ENCODE results near the gene STRN. TPM values are rescaled to one million over a fixed set of nuclear protein-coding genes. Genes with fewer than 3 reads are reported as not detected.

Gene STRN
- total RNA-seq, 4 donors from 2014 or later, result 14.9 to 18.5 (median 16.1) TPM

DNA sequence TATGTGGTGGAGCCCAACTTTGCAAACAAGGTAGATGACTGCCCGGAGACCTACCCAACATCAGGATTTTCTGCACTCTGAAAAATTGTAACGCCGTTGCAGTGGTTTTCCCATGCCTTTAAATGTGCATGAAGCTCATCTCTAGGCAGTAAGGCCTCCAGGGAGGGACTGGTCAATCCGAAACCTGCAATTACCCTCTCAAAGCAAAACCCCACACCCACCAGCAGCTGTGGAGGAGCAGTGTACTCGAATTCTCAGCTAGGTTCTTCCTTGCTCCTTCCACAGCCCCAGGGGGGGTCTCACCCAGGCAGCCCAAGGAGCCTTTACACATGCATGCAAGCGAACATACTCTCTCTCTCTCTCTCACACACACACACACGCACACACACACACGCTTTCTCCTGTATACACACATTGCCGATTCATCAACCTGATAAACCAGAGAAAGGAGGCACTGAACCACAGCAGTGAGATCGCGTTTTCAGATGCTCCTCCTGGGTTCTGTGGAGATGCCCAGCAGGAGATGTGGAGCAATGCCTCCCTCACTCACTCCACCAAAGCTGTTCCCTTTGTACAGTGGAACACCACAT lies 160.6 kb downstream of the STRN start:
- Histone ChIP-seq H3K36me3 (no peaks in the 10 kb centered on the region), H3K4me3 (replicated peaks in 1 of 3) (no peak overlapping the region), H3K27me3 (no peaks in the 10 kb centered on the region), H3K9me3 (no peaks in the 10 kb centered on the region), H3K4me1 (no peaks in the 10 kb centered on the region), H3K27ac (no peak overlapping the region)
- DNase-seq, result no peak
- intact Hi-C loops (cut with DNase I), result no loop called here
- WGBS, 2 donors, result 76 to 79% methylated on average over 11 of the region's 11 CpGs
- TF ChIP-seq POLR2A (IDR thresholded peaks at IDR 0.05), result no peak
- TF ChIP-seq, protein P1, sequence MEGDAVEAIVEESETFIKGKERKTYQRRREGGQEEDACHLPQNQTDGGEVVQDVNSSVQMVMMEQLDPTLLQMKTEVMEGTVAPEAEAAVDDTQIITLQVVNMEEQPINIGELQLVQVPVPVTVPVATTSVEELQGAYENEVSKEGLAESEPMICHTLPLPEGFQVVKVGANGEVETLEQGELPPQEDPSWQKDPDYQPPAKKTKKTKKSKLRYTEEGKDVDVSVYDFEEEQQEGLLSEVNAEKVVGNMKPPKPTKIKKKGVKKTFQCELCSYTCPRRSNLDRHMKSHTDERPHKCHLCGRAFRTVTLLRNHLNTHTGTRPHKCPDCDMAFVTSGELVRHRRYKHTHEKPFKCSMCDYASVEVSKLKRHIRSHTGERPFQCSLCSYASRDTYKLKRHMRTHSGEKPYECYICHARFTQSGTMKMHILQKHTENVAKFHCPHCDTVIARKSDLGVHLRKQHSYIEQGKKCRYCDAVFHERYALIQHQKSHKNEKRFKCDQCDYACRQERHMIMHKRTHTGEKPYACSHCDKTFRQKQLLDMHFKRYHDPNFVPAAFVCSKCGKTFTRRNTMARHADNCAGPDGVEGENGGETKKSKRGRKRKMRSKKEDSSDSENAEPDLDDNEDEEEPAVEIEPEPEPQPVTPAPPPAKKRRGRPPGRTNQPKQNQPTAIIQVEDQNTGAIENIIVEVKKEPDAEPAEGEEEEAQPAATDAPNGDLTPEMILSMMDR (IDR thresholded peaks at IDR 0.05), result no peak

DNA sequence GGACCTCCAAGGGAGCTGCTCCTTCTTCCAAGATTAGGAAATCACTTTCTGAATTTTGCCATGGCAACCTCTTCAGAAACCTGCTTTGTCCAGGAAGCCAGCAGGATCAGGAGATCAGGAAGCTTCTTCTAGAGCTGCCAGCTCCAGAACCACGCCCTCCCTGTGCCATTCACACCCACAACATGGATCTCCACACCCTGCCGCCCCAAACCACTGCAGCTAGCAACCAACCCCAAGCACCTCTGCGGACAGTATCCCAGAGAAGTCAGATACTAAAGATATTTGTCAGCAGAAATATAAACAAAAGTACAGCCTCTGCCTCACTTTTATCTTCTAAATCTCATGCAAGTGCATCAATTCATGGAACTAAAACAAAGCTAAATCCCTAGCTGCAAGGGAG lies 163.4 kb downstream of the STRN start:
- DNase-seq, result no peak
- intact Hi-C loops (cut with DNase I), result no loop called here
- Histone ChIP-seq H3K9me3 (no peaks in the 10 kb centered on the region), H3K4me1 (no peaks in the 10 kb centered on the region), H3K27me3 (no peaks in the 10 kb centered on the region), H3K36me3 (no peaks in the 10 kb centered on the region), H3K27ac (no peak overlapping the region), H3K4me3 (replicated peaks in 1 of 3) (no peak overlapping the region)
- no peak for TF ChIP-seq POLR2A (IDR thresholded peaks at IDR 0.05)
- TF ChIP-seq, protein P1 (IDR thresholded peaks at IDR 0.05), result no peak
- 83 to 85% methylated on average over 3 of the region's 3 CpGs for WGBS, 2 donors

DNA sequence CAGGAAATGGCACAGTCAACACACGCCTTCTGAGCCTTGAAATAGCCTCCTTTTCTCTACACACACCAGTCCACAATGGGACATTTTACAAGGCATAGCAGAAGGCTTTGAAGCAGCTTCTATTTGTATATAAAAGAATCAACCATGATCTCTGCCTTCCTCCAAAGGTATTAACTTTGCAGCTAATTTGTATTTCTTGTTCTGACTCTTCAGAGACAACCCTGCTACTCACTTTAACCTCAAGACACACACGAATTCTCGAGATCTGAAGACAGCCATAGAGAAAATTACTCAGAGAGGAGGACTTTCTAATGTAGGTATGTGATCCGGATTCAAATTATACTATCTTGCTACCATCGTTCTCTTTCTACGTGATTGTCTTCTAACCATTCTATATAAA lies 165.2 kb downstream of the STRN start:
- Histone ChIP-seq H3K36me3 (no peaks in the 10 kb centered on the region), H3K27ac (no peak overlapping the region), H3K9me3 (no peaks in the 10 kb centered on the region), H3K4me3 (replicated peaks in 1 of 3) (no peak overlapping the region), H3K4me1 (no peaks in the 10 kb centered on the region), H3K27me3 (no peaks in the 10 kb centered on the region)
- 83 to 87% methylated on average over 6 of the region's 6 CpGs for WGBS, 2 donors
- no peak for TF ChIP-seq POLR2A (IDR thresholded peaks at IDR 0.05)
- TF ChIP-seq, protein P1 (IDR thresholded peaks at IDR 0.05), result no peak
- intact Hi-C loops (cut with DNase I), result no loop called here
- DNase-seq, result no peak

DNA sequence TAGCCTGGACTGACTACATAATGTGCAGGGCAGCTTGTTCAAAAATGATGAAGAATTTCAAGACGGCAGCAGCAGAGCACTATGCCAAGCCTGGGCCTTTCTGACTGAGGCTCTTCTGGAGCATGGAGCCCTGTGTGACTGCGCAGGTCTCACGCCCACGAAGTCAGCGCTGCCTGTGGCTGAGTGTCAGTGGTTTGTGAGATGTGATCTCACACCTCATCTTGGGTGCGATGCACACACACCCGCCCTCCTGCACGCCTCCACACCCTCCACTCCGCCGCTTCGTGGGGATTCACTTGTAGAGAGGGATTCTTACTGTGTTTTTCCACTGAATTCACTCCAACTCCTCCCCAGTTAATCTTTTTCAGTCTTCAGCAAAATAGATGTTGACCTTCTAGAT lies 166.0 kb downstream of the STRN start:
- intact Hi-C loops (cut with DNase I), result no loop called here
- TF ChIP-seq, protein P1 (IDR thresholded peaks at IDR 0.05), result no peak
- TF ChIP-seq POLR2A (IDR thresholded peaks at IDR 0.05), result no peak

DNA sequence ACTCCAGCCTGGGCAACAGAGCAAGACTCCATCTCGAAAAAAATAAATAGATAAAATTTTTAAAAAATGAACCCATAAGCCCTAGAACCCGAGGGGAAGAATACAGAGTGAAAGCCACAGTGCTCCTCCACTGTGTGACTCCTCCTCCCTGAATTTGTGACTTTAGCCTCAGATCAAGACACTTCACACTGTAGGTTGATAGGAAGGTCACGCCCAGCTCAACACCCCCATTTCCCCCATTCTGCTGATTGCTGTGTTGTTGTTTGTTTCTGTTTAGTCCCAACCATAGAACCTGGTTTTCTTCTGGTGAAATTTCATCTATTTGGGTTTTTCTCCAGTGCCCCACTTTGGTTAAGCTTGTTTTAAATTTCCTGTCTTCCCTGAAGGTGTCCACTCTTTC lies 167.6 kb downstream of the STRN start:
- no peaks in the 10 kb centered on the region for H3K4me1 ChIP-seq
- intact Hi-C loops (cut with DNase I), result no loop called here
- 80 to 90% methylated on average over 3 of the region's 3 CpGs for WGBS, 2 donors
- no peaks in the 10 kb centered on the region for H3K9me3 ChIP-seq
- TF ChIP-seq POLR2A (IDR thresholded peaks at IDR 0.05), result no peak
- TF ChIP-seq, protein P1 (IDR thresholded peaks at IDR 0.05), result no peak
- no peaks in the 10 kb centered on the region for H3K36me3 ChIP-seq
- no peak for DNase-seq
- no peaks in the 10 kb centered on the region for H3K27me3 ChIP-seq
- H3K27ac ChIP-seq, result no peak overlapping the region
- no peak overlapping the region for H3K4me3 ChIP-seq (replicated peaks in 1 of 3)

More for the DNA sequence above, 166.0 kb downstream of the STRN start:
- H3K9me3 ChIP-seq, result no peaks in the 10 kb centered on the region
- no peak for DNase-seq
- no peaks in the 10 kb centered on the region for H3K36me3 ChIP-seq
- no peaks in the 10 kb centered on the region for H3K4me1 ChIP-seq
- no peak overlapping the region for H3K4me3 ChIP-seq (replicated peaks in 1 of 3)
- no peaks in the 10 kb centered on the region for H3K27me3 ChIP-seq
- H3K27ac ChIP-seq, result no peak overlapping the region
- 91 to 96% methylated on average over 11 of the region's 11 CpGs for WGBS, 2 donors

All from thyroid gland (tissue), 4 donors.